GM23338 (cell line): Measurements from ENCODE around the gene TPI1. TPM values are rescaled to one million over a fixed set of nuclear protein-coding genes. Genes with fewer than 3 reads are reported as not detected.

ENCODE experiments used
- ATAC-seq: fragments of 200-7000 bp; cut with Tn5 transposase; 3 replicates; pipeline ENCODE4 v1.9.1; 2020
- DNase-seq: peaks from one replicate; pipeline ENCODE4 v3.0.0-alpha.2; 2015; ENCODE audit warnings: low spot score
- H2AFZ ChIP-seq: fragments of 200-600 bp; sonication (generic); 2 replicates; pipeline ENCODE4 v1.8.0; 2016; ENCODE audit warnings: antibody characterized with exemption, mild to moderate bottlenecking, moderate library complexity
- H3F3A ChIP-seq: fragments of 200-600 bp; sonication (generic); replicated peaks from 2 replicates; pipeline ENCODE4 v1.8.0; 2017; ENCODE audit warnings: antibody characterized with exemption, mixed run types, low read depth
- H3K27ac ChIP-seq: fragments of 200-600 bp; sonication (generic); 2 replicates; pipeline ENCODE4 v1.6.1; 2016; ENCODE audit warnings: low read depth
- H3K27me3 ChIP-seq: fragments of 200-600 bp; sonication (generic); 2 replicates; pipeline ENCODE4 v1.8.0; 2016; ENCODE audit warnings: mild to moderate bottlenecking, mixed run types, moderate library complexity; ENCODE audit not compliant: insufficient read depth
- H3K36me3 ChIP-seq: fragments of 200-600 bp; sonication (generic); 2 replicates; pipeline ENCODE4 v1.8.0; 2016; ENCODE audit warnings: mild to moderate bottlenecking; ENCODE audit not compliant: insufficient read depth
- H3K4me1 ChIP-seq: fragments of 200-600 bp; sonication (generic); 2 replicates; pipeline ENCODE4 v1.8.0; 2016; ENCODE audit warnings: mild to moderate bottlenecking, moderate library complexity; ENCODE audit not compliant: insufficient read depth
- H3K4me2 ChIP-seq: fragments of 200-600 bp; sonication (generic); 2 replicates; pipeline ENCODE4 v1.7.1; 2017; ENCODE audit warnings: mixed run types
- H3K4me3 ChIP-seq: fragments of 200-600 bp; sonication (generic); 2 replicates; pipeline ENCODE4 v1.6.1; 2016; ENCODE audit warnings: mixed run types
- H3K79me2 ChIP-seq: fragments of 200-600 bp; sonication (generic); replicated peaks from 2 replicates; pipeline ENCODE4 v1.8.0; 2017; ENCODE audit warnings: mild to moderate bottlenecking; ENCODE audit not compliant: insufficient read depth
- H3K9me2 ChIP-seq: fragments of 200-600 bp; sonication (generic); 2 replicates; pipeline ENCODE4 v1.8.0; 2017; ENCODE audit not compliant: insufficient read depth
- H4K20me1 ChIP-seq: fragments of 200-600 bp; sonication (generic); replicated peaks from 2 replicates; pipeline ENCODE4 v1.8.0; 2017; ENCODE audit warnings: mild to moderate bottlenecking; ENCODE audit not compliant: insufficient read depth
- H3K27ac Mint-ChIP-seq: 2 replicates; pipeline ENCODE4 v1.8.0; 2020; ENCODE audit warnings: inconsistent platforms, mild to moderate bottlenecking, moderate library complexity, mixed read lengths
- H3K27me3 Mint-ChIP-seq: 3 replicates; pipeline ENCODE4 v1.8.0; 2022; ENCODE audit warnings: low read depth, mild to moderate bottlenecking, moderate library complexity, mixed read lengths, inconsistent platforms; ENCODE audit not compliant: insufficient read depth, poor library complexity
- H3K36me3 Mint-ChIP-seq: 3 replicates; pipeline ENCODE4 v1.8.0; 2021; ENCODE audit warnings: low read depth, mild to moderate bottlenecking, inconsistent platforms, moderate library complexity, mixed read lengths
- H3K4me1 Mint-ChIP-seq: 3 replicates; pipeline ENCODE4 v1.8.0; 2020; ENCODE audit warnings: mild to moderate bottlenecking, inconsistent platforms, mixed read lengths
- H3K4me3 Mint-ChIP-seq: 3 replicates; pipeline ENCODE4 v1.8.0; 2021; ENCODE audit warnings: moderate library complexity, mild to moderate bottlenecking, inconsistent platforms, mixed read lengths
- H3K9me3 Mint-ChIP-seq: 3 replicates; pipeline ENCODE4 v1.8.0; 2020; ENCODE audit warnings: moderate library complexity, mild to moderate bottlenecking, inconsistent platforms, mixed read lengths
- CTCF ChIP-seq, 2 experiments: fragments of 200-600 bp in 1 of 2; sonication (generic) in 1 of 2; conservative IDR thresholded peaks; 2 replicates each; pipeline versions ENCODE4 v1.5.1 to v1.6.1; 2016 to 2017; ENCODE audit warnings: antibody characterized with exemption in 2 of 2, low read depth in 2 of 2, mild to moderate bottlenecking in 2 of 2, moderate library complexity in 1 of 2
- ETS1 ChIP-seq: IDR thresholded peaks from 2 replicates; pipeline ENCODE4 v1.6.1; 2016; ENCODE audit warnings: antibody characterized with exemption
- EZH2phosphoT487 ChIP-seq: fragments of 200-600 bp; sonication (generic); IDR thresholded peaks from one replicate; pipeline ENCODE4 v1.8.1; 2018; ENCODE audit warnings: antibody characterized with exemption; ENCODE audit not compliant: unreplicated experiment
- JUNB ChIP-seq: IDR thresholded peaks from one replicate; pipeline ENCODE4 v1.6.1; 2016; ENCODE audit warnings: antibody characterized with exemption; ENCODE audit not compliant: unreplicated experiment
- NANOG ChIP-seq: IDR thresholded peaks from 2 replicates; pipeline ENCODE4 v1.6.1; 2016; ENCODE audit warnings: antibody characterized with exemption, borderline replicate concordance
- POLR2AphosphoS5 ChIP-seq: IDR thresholded peaks from 2 replicates; pipeline ENCODE4 v1.6.1; 2016; ENCODE audit warnings: antibody characterized with exemption, low read depth
- REST ChIP-seq: IDR thresholded peaks from one replicate; pipeline ENCODE4 v1.6.1; 2018; ENCODE audit warnings: antibody characterized with exemption; ENCODE audit not compliant: unreplicated experiment
- ZNF331 ChIP-seq: fragments of 250-450 bp; sonication (Bioruptor Pico); IDR thresholded peaks from 2 replicates; pipeline ENCODE4 v1.5.0; 2020; ENCODE audit warnings: low read depth, mild to moderate bottlenecking, moderate library complexity
- polyA plus RNA-seq: library from polyadenylated mRNA; unstranded; fragments of >200 nt; fragmentation: Nextera tagmentation; extraction: Ambion mirVana; gene quantifications from 2 replicates; pipeline ENCODE4 v1.2.1, GENCODE V29; 2016
- total RNA-seq: library from RNA; depleted of rRNA; stranded (reverse); fragments of >200 nt; shearing (Covaris generic); gene quantifications from 2 replicates; pipeline ENCODE4 v1.2.3, GENCODE V29; 2014

Gene TPI1
- total and polyA plus RNA-seq, 2 experiments from 2014 or later = 737 to 822 TPM

DNA sequence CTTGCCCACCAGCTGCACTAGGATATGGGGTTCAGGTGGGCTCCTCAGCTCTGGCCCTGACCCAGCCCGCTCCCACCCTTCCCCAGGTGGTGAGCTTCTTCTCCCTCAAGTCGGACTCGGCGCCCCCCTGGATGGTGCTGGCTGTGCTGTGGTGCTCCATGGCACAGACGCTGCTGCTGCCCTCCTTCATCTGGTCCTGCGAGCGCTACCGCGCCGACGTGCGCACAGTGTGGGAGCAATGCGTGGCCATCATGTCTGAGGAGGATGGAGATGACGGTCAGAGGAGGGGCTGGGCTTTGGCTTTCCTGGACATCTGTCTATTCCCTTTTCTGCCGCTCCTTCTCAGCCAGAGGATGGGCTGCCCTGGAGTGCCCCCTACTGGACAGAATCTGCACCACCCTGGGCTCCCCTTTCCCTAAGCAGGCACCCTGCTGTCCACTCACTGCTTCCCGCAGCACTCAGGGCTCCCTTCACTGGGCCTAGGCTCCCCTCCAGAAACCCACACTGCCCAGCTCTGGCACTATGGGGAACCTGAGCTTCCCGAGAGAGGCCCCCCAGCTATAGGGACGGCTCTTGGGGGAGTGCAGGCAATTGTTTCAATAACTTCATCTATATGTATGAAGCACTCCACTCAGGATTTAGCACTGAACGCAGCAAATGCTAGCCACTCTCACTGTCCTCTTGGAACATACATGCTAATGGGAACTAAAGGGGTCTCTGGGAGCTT is 41.8 kb upstream of the TPI1 start:
- no peak overlapping the region for H3K27ac Mint-ChIP-seq
- peaks cover 57% of the 10 kb centered on the region for H3K4me1 Mint-ChIP-seq
- peaks cover 14% of the 10 kb centered on the region for H3K36me3 Mint-ChIP-seq
- H3K9me3 Mint-ChIP-seq = no peaks in the 10 kb centered on the region
- H3K4me3 ChIP-seq = peak overlapping the region; percentile 63
- peak; percentile 91 for DNase-seq
- TF ChIP-seq POLR2AphosphoS5 (0 out of 2 replicates have a peak, but pooled peaks have one; percentile 14), ZNF331 (CRISPR knock-in tag) (no peak), JUNB (no peak), CTCF (conservative IDR thresholded peaks at IDR 0.05; ENCODE audit: low read depth in 2 of 2) (peak; percentile 86 to 94), NANOG (no peak), REST (no peak), EZH2phosphoT487 (no peak), ETS1 (no peak)
- H3K36me3 ChIP-seq = no peaks in the 10 kb centered on the region
- peak; percentile 27 for ATAC-seq
- H3K27ac ChIP-seq = no peak overlapping the region
- peak overlapping the region; percentile 88 for H3K4me2 ChIP-seq
- H3K9me2 ChIP-seq = no peaks in the 10 kb centered on the region
- H3K4me3 Mint-ChIP-seq = peak overlapping the region; percentile 66
- H3F3A ChIP-seq = peaks cover 17% of the 10 kb centered on the region
- H3K27me3 Mint-ChIP-seq = peaks cover 30% of the 10 kb centered on the region
- peaks cover 45% of the 10 kb centered on the region for H3K4me1 ChIP-seq
- peaks cover 46% of the 10 kb centered on the region for H3K27me3 ChIP-seq
- H3K79me2 ChIP-seq = peaks cover 9% of the 10 kb centered on the region
- no peak overlapping the region for H2AFZ ChIP-seq
- no peaks in the 10 kb centered on the region for H4K20me1 ChIP-seq
